CD14-positive monocyte (primary cell): ENCODE measurements around the gene EGFLAM. TPM values are rescaled to one million over a fixed set of nuclear protein-coding genes. Genes with fewer than 3 reads are reported as not detected.
A peak's percentile ranks its signal among the peaks of the same experiment; 100 is the strongest.

Experiments used
- DNase-seq, 3 donors: peaks; one replicate each; pipeline ENCODE4 v3.0.0-alpha.2; 2011 to 2022
- H2AFZ ChIP-seq: 2 replicates; pipeline ENCODE4 v1.6.0; 2012; ENCODE audit warnings: mild to moderate bottlenecking, low read depth, low read length, inconsistent platforms; ENCODE audit not compliant: insufficient read depth, poor library complexity, severe bottlenecking
- H3K27ac ChIP-seq, 2 donors: 1 replicate in 1 of 2; 2 replicates in 1 of 2; pipeline ENCODE4 v1.5.1; 2012 to 2013; ENCODE audit warnings: low read length in 2 of 2, control low read depth in 1 of 2, inconsistent platforms in 1 of 2, low read depth in 1 of 2, mild to moderate bottlenecking in 1 of 2
- H3K27me3 ChIP-seq, 2 donors: one replicate each; pipeline versions ENCODE4 v1.6.0 to v1.6.1; 2011 to 2013; ENCODE audit warnings: low read length in 2 of 2; ENCODE audit not compliant: control insufficient read depth in 2 of 2, insufficient read depth in 2 of 2
- H3K36me3 ChIP-seq, 2 donors: replicated peaks in 1 of 2; 1 replicate in 1 of 2; 2 replicates in 1 of 2; pipeline versions ENCODE4 v1.5.1 to v1.6.1; 2012 to 2013; ENCODE audit warnings: low read length in 2 of 2, control low read depth in 1 of 2, inconsistent platforms in 1 of 2, mild to moderate bottlenecking in 1 of 2; ENCODE audit not compliant: insufficient read depth in 2 of 2, control insufficient read depth in 1 of 2
- H3K4me1 ChIP-seq, 2 donors: 1 replicate in 1 of 2; 2 replicates in 1 of 2; pipeline versions ENCODE4 v1.5.1 to v1.6.1; 2012 to 2013; ENCODE audit warnings: low read length in 2 of 2, control low read depth in 1 of 2, inconsistent platforms in 1 of 2, mild to moderate bottlenecking in 1 of 2, moderate library complexity in 1 of 2; ENCODE audit not compliant: insufficient read depth in 2 of 2, control insufficient read depth in 1 of 2
- H3K4me2 ChIP-seq: replicated peaks from 2 replicates; pipeline ENCODE3; 2012; ENCODE audit warnings: low read length, moderate library complexity, mild to moderate bottlenecking; ENCODE audit not compliant: poor library complexity, severe bottlenecking; ENCODE audit errors: extremely low read depth
- H3K4me3 ChIP-seq, 3 experiments: fragments of 200-600 bp in 1 of 3; sonication (generic) in 1 of 3; replicated peaks in 1 of 3; 1 replicate in 2 of 3; 2 replicates in 1 of 3; pipeline ENCODE4 v1.5.1; 2011 to 2013; ENCODE audit warnings: low read length in 3 of 3, mild to moderate bottlenecking in 3 of 3, control low read depth in 2 of 3, low read depth in 2 of 3, inconsistent platforms in 1 of 3, moderate library complexity in 1 of 3
- H3K79me2 ChIP-seq: 2 replicates; pipeline ENCODE4 v1.6.0; 2012; ENCODE audit warnings: mild to moderate bottlenecking, control low read depth, inconsistent platforms, low read length, moderate library complexity; ENCODE audit not compliant: insufficient read depth
- H3K9ac ChIP-seq: 2 replicates; pipeline ENCODE4 v1.6.0; 2017; ENCODE audit warnings: low read length, mild to moderate bottlenecking; ENCODE audit not compliant: insufficient read depth, poor library complexity, severe bottlenecking
- H3K9me3 ChIP-seq, 2 donors: replicated peaks in 1 of 2; 1 replicate in 1 of 2; 2 replicates in 1 of 2; pipeline versions ENCODE4 v1.5.1 to v1.6.1; 2012 to 2013; ENCODE audit warnings: low read length in 2 of 2, control low read depth in 1 of 2; ENCODE audit not compliant: control insufficient read depth in 1 of 2, insufficient read depth in 1 of 2
- H4K20me1 ChIP-seq: 2 replicates; pipeline ENCODE4 v1.6.0; 2012; ENCODE audit warnings: mild to moderate bottlenecking, low read length, control low read depth, moderate library complexity; ENCODE audit not compliant: insufficient read depth
- H3K27ac Mint-ChIP-seq, 7 donors: one replicate each; pipeline ENCODE4 v1.8.0; 2020; ENCODE audit warnings: mild to moderate bottlenecking in 7 of 7, mixed read lengths in 7 of 7, moderate library complexity in 6 of 7, inconsistent platforms in 2 of 7
- H3K27me3 Mint-ChIP-seq, 3 donors: one replicate each; pipeline ENCODE4 v1.8.0; 2021 to 2022; ENCODE audit warnings: low read depth in 3 of 3, mild to moderate bottlenecking in 3 of 3, mixed read lengths in 3 of 3, moderate library complexity in 3 of 3, inconsistent platforms in 1 of 3
- H3K36me3 Mint-ChIP-seq, 2 donors: one replicate each; pipeline ENCODE4 v1.8.0; 2020; ENCODE audit warnings: mixed read lengths in 2 of 2, inconsistent platforms in 1 of 2, mild to moderate bottlenecking in 1 of 2
- H3K4me1 Mint-ChIP-seq: one replicate; pipeline ENCODE4 v1.8.0; 2020; ENCODE audit warnings: mild to moderate bottlenecking, mixed read lengths
- H3K4me3 Mint-ChIP-seq, 2 donors: one replicate each; pipeline ENCODE4 v1.8.0; 2020; ENCODE audit warnings: mild to moderate bottlenecking in 2 of 2, mixed read lengths in 2 of 2, moderate library complexity in 1 of 2
- H3K9me3 Mint-ChIP-seq, 7 donors: one replicate each; pipeline ENCODE4 v1.8.0; 2020 to 2022; ENCODE audit warnings: mixed read lengths in 7 of 7, mild to moderate bottlenecking in 6 of 7, moderate library complexity in 6 of 7, inconsistent platforms in 2 of 7
- CTCF ChIP-seq: fragments of 200-600 bp; IDR thresholded peaks from one replicate; pipeline ENCODE4 v1.8.0; 2022; ENCODE audit warnings: antibody characterized with exemption, mild to moderate bottlenecking
- WGBS: methylation state at CpG from one replicate; pipeline ENCODE4 v1.1.5; 2013; ENCODE audit warnings: missing lambda C conversion rate; ENCODE audit not compliant: insufficient coverage; 5-methylcytosine and 5-hydroxymethylcytosine counted together
- intact Hi-C, 2 donors: fragments of 100-400 bp; cut with micrococcal nuclease; formaldehyde crosslinking; loops; one replicate each; pipeline versions ENCODE4 v1.15.0 to v1.15.1; 2023
- polyA plus RNA-seq, 3 donors: library from polyadenylated mRNA; depleted of rRNA in 1 of 3; unstranded in 2 of 3; stranded (reverse) in 1 of 3; fragments of 300-500 nt in 2 of 3; fragments of >200 nt in 1 of 3; fragmentation: Illumina TruSeq in 2 of 3; gene quantifications; 1 replicate in 2 of 3; 2 replicates in 1 of 3; pipeline ENCODE4 v1.2.3, GENCODE V29; 2012 to 2021

EGFLAM gene
- polyA plus RNA-seq, 3 donors = not detected

GRCh38 chr5:38263983-38264382, 5.6 kb downstream of the EGFLAM start:
- H3K4me3 ChIP-seq = no peak overlapping the region
- TF ChIP-seq CTCF = no peak
- Mint-ChIP-seq H3K4me3 (no peak overlapping the region), H3K4me1 (no peaks in the 10 kb centered on the region), H3K36me3 (no peaks in the 10 kb centered on the region), H3K27ac (no peak overlapping the region), H3K27me3 (peaks cover 25 to 41% (median 34%) of the 10 kb centered on the region in 3 donors), H3K9me3 (peaks cover 0 to 2% (median 0%) of the 10 kb centered on the region in 7 donors)
- H3K36me3 ChIP-seq = no peaks in the 10 kb centered on the region
- intact Hi-C loops = no loop called here
- no peak overlapping the region for H3K4me2 ChIP-seq
- no peak overlapping the region for H2AFZ ChIP-seq
- no peaks in the 10 kb centered on the region for H3K4me1 ChIP-seq
- H3K9me3 ChIP-seq = peaks cover 0 to 6% of the 10 kb centered on the region in 2 donors
- no peak for DNase-seq
- H3K9ac ChIP-seq = no peak overlapping the region
- H3K27ac ChIP-seq = no peak overlapping the region
- H4K20me1 ChIP-seq = no peaks in the 10 kb centered on the region
- WGBS = 29% methylated on average over 3 of the region's 6 CpGs
- H3K79me2 ChIP-seq = no peaks in the 10 kb centered on the region
- H3K27me3 ChIP-seq = peaks cover 30 to 46% of the 10 kb centered on the region in 2 donors

- H3K4me3 Mint-ChIP-seq = no peak overlapping the region
- no peak overlapping the region for H3K27ac Mint-ChIP-seq
- H3K4me3 ChIP-seq = no peak overlapping the region
- intact Hi-C loops = no loop called here
- H3K9me3 ChIP-seq = no peaks in the 10 kb centered on the region
- no peaks in the 10 kb centered on the region for H3K36me3 ChIP-seq
- no peak overlapping the region for H3K27ac ChIP-seq
- H3K27me3 ChIP-seq = peaks cover 13 to 29% of the 10 kb centered on the region in 2 donors
- H2AFZ ChIP-seq = no peak overlapping the region
- peaks cover 0 to 4% (median 3%) of the 10 kb centered on the region in 7 donors for H3K9me3 Mint-ChIP-seq
- H3K4me1 ChIP-seq = no peaks in the 10 kb centered on the region
- DNase-seq = no peak
- no peaks in the 10 kb centered on the region for H4K20me1 ChIP-seq
- 24% methylated on average over 10 of the region's 13 CpGs for WGBS
- peak; percentile 80 for TF ChIP-seq CTCF
- peaks cover 15 to 26% (median 19%) of the 10 kb centered on the region in 3 donors for H3K27me3 Mint-ChIP-seq
- H3K9ac ChIP-seq = no peak overlapping the region
- no peaks in the 10 kb centered on the region for H3K36me3 Mint-ChIP-seq
- no peak overlapping the region for H3K4me2 ChIP-seq
- H3K79me2 ChIP-seq = no peaks in the 10 kb centered on the region
- H3K4me1 Mint-ChIP-seq = no peaks in the 10 kb centered on the region
These were observed 7.3 kb downstream of the EGFLAM start for GRCh38 chr5:38265546-38266179.
